HG03045 (cell line): ENCODE results near the gene FADS2.

Experiments used
- ATAC-seq: cut with Tn5 transposase; IDR thresholded peaks from one replicate; pipeline ENCODE4 v1.9.1; 2021; ENCODE audit warnings: mild to moderate bottlenecking, moderate library complexity; ENCODE audit not compliant: unreplicated experiment

The FADS2 gene

GRCh38 chr11:61844909-61845565, 16.9 kb downstream of the FADS2 start:
- no peak for ATAC-seq

GRCh38 chr11:61846362-61847020, 18.4 kb downstream of the FADS2 start:
- no peak for ATAC-seq

GRCh38 chr11:61847914-61848581, 19.9 kb downstream of the FADS2 start:
- ATAC-seq = no peak

GRCh38 chr11:61848631-61849030, 20.5 kb downstream of the FADS2 start:
- no peak for ATAC-seq

- ATAC-seq = no peak
Observed at GRCh38 chr11:61850687-61851086, 22.6 kb downstream of the FADS2 start.

- ATAC-seq = no peak
Observed at GRCh38 chr11:61851113-61851899, 23.2 kb downstream of the FADS2 start.

GRCh38 chr11:61851900-61852295, 23.8 kb downstream of the FADS2 start:
- ATAC-seq = no peak

GRCh38 chr11:61853698-61854169, 25.6 kb downstream of the FADS2 start:
- ATAC-seq = no peak

GRCh38 chr11:61854206-61854895, 26.3 kb downstream of the FADS2 start:
- ATAC-seq = no peak

- ATAC-seq = no peak
Observed at GRCh38 chr11:61854966-61855714, 27.0 kb downstream of the FADS2 start.

GRCh38 chr11:61855939-61856680, 28.0 kb downstream of the FADS2 start:
- no peak for ATAC-seq

- no peak for ATAC-seq
Observed at GRCh38 chr11:61860054-61860903, 32.2 kb downstream of the FADS2 start.

- ATAC-seq = no peak
Observed at GRCh38 chr11:61861634-61862033, 33.5 kb downstream of the FADS2 start.

- no peak for ATAC-seq
Observed at GRCh38 chr11:61862714-61863547, 34.8 kb downstream of the FADS2 start.

- ATAC-seq = no peak
Observed at GRCh38 chr11:61863548-61864081, 35.5 kb downstream of the FADS2 start.

- ATAC-seq = no peak
Observed at GRCh38 chr11:61864814-61865775, 37.0 kb downstream of the FADS2 start.
